Measurements from ENCODE around the gene MSL3.

Gene MSL3, protein sequence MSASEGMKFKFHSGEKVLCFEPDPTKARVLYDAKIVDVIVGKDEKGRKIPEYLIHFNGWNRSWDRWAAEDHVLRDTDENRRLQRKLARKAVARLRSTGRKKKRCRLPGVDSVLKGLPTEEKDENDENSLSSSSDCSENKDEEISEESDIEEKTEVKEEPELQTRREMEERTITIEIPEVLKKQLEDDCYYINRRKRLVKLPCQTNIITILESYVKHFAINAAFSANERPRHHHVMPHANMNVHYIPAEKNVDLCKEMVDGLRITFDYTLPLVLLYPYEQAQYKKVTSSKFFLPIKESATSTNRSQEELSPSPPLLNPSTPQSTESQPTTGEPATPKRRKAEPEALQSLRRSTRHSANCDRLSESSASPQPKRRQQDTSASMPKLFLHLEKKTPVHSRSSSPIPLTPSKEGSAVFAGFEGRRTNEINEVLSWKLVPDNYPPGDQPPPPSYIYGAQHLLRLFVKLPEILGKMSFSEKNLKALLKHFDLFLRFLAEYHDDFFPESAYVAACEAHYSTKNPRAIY

DNA sequence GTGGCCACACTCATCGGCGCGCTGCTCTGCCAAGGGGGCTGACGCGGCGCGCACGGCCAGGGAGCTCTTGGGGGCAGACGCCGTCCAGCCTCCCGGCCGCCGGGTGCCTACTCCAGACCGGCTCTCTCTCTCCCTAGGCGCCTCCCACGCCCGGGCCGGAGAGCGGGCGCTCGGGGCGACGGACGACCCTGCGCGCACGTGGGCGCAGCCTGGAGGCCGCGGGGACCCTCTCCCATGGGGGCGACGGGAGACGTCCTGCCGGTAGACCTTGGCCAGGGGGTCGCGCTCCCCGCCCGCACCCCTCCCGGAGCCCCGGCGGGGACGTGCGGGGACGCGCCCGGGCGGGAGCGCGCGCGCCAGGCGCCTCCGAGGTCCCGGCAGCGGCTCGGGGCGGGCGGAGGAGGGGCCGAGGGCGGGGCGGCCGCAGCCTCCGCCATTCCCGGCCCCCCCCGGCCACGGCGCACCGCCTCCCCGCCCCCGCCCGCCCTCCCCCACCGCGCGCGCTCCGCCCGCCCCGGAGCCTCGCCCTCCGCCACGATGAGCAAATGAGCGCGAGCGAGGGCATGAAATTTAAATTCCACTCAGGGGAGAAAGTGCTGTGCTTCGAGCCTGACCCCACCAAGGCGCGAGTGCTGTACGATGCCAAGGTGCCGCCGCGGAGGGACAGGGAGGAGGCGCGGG is at the start of gene MSL3:
Gene MSL3, plus strand, starts transcription at position 519 of the 681 bp plus-strand sequence. Its CDS starts 27 bp downstream, at position 546.
- DNase-seq = peak in 1 of 2 donors; percentile 24

DNA sequence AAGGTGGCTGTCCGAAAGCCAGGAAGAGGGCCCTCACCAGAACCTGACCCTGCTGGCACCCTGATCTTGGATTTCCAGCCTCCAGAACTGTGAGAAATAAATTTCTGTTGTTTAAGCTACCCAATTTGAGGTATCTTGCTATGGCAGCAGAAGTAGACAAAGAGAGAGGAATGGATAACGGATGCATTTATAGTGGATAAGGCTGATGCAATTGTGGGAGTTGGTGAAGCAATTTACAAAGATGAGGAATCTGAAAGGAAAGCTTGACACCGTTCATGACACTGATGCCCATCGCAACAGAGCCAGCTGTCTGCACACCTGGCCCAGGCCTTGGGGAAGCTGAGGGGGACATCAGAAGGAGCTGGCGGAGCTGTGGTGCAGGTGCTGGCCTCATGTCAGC is 35.7 kb upstream of the MSL3 start:
- no peak for DNase-seq

DNA sequence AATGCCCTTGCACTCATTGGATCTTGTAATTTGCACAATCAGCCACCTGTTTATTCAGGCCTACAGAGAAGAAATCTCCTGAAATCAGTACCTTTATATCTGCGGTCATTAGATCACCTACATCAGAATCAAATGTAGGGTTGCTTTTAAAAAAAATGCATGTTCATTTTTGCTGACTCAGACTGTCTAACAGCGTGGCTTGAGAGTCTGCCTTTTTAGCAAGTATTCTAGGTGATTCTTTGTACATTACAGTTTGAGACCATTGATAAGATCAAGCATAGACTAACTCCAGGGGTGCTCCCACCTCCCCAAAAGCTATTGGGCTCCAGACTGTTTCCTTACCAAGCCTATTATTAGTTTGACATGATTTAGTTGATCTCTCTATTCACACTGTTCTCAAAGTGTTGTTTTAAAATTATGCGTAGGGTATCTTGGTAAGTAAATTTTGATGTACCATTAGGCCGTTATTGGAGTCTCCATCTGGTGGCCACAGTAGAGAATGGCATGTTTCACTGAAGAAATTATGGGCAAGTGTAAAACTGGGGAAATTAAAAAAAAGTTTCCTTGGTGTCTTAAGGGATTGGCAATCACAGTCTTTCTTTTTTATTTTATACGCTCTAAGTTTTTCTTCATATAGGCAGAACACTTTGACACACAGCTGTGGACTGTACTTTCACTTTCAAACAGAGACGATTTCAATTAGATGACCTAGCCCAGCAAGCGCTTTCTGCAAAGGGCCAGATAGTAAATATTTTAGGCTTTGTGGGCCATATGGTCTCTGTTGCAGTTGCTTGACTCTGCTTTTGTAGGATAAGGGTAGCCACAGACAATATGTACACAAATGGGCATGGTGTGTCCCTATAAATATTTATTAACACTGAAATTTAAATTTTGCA is 33.7 kb upstream of the MSL3 start:
- peak; percentile 17 to 35 for DNase-seq

DNA sequence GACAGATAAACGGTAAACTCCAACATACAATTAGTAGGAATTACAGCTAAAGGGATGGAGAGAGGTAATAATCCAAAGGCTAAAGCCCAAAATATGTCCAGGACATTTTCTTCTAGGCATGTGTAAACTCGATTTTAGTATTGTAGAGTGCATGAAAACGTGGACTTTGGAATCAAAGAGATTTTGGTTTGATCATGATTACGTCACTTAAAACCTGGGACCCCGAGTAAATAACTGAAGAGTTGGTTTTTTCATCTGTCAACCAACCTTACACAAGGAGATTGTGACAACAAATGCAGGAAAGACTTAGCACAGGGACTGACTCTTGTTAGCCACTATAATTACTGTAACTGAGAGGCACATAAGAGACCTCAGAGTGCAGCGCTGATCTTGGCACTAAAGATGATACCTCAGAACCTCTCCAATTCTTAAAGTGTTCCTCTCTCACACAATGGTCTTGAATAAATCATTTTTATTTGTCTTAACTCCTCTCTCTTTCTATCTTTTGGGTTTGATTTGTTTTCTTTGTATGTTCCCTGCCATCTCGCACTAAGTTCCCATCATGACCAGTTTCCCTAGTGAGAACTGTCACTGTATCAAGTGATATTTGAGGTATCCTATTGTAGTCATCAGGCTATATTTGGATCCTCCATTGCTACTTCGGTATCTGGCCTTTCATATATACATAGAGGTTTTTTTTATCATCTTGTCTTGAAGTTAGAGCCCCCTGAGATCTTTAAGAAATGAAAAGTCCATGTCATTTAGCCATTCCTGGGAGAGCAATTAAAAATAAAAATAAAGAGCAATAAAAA is 32.2 kb upstream of the MSL3 start:
- DNase-seq = no peak

DNA sequence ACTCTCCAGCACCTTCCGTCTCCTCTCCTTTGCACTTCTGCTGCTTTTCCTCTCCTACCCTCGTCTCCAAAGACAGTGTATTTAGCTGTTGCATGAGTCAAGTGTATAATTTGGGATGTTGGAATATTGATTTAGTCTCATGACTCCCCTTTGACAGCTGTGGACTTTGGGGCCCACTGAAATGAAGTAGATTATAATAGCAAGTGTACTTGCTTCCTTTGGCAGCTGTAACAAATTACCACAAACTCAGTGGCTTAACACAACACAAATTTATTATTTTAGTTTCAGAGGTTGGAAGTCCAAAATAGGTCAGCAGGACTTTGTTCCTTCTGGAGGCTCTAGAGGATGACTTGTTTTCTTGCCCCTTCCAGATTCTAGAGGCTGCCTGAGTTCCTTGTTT is 29.5 kb upstream of the MSL3 start:
- no peak for DNase-seq

DNA sequence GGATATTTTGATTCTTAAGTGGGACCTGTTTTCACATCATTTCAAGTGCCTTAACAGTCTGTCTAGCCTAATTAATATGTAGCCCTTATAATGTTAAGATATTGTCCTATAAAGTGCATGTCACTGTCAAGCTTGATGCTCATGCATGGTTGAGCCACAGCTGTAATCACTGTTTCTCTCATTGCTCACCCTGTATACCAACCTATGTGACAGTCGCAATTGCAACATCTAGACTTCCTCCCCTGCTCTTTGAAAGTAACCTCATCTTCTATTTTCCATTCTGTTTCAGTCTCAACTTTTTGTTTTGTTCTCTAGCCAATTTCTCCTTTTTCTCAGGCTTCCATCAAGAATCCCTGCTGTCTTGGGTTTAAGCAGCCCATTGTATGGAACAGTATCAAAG is 24.4 kb upstream of the MSL3 start:
- DNase-seq = no peak

DNA sequence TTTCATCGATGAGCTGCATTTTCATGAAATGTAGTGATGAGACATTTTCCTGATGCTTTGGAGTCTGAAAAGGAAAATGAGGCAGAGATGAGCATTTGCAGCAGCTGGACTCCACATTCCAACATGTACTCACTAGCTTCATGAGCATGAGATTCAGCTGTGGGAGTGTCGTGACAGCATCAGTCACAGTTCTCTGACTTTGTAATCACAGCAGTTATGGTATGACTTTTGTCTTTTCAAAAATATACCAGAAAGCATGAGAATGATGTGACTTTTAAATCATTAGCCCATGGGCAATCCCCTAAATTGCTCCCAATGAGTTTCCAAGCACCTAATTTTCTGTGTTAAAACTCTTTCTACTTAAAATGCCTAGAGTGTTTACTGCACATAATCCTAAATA is 18.3 kb upstream of the MSL3 start:
- DNase-seq = no peak

DNA sequence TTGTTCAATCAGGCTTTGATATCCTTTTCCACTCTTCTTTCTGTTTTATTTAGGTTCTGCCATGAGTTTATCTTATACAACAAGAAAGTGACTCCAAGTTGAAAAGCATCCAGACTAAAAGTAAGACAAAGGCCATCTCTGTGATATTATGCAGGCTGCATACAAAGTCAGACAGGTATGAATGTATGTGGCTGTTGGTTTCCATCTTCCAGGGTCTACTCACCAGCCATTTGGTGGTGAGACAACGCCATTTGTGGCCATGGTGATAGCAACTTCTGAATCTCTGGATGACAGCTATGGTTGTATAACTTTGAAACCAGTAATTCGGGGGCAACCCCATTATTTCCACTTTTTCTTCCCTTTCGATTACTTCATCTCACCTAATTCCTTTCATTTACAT is 17.2 kb upstream of the MSL3 start:
- no peak for DNase-seq

DNA sequence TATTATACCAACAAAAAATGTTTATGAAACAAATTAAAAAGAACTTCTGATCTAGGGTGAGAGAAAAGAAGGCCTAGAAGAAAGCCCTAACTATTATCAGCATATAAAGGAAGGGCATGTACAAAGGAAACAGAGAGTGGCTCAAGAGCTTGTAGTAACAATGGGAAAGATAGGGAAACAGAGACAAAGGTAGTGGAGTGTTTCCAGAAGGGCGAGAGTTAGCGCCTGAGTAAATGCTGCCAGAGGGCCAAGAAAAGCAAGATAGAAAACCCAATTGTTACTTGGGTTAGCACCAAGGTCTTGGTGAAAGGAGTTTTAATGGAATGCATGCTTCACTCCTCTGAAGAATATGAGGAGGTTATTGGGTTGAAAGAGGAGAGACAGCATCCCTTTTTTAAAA is 16.5 kb upstream of the MSL3 start:
- no peak for DNase-seq

DNA sequence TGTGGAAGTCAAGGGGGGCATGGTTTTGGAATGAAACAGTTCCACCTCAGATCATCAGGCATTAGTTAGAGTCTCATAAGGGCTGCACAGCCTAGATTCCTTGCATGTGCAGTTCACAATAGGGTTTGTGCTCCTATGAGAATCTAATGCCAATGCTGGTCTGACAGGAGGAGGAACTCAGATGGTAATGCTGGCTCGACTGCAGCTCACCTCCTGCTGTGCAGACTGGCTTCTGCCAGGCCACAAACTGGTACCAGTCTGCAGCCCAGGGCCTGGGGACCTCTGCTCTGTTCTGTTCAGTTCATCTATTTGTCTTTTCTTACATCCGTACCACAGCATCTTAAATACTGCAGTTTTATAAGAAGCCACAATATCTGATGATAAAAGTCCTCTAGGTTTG is 12.2 kb upstream of the MSL3 start:
- DNase-seq = no peak

DNA sequence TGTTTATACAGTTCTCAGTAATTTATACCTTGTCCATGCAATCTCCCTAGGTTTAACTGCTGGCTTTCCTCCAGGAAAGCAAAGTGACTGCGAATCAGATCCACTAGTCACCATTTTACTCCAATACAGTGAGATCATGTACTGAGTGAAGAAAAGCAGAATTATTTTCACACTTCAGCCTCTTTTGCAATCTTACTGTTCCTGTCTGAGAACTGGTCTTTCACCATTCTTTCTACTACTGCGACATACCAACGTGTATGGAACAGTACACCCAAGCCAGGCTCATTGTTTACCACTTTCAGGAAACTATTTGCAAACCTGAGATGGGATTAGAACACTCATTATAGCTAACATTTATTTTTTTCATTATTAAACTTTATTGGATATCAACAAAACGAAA is 8.0 kb upstream of the MSL3 start:
- DNase-seq = no peak

DNA sequence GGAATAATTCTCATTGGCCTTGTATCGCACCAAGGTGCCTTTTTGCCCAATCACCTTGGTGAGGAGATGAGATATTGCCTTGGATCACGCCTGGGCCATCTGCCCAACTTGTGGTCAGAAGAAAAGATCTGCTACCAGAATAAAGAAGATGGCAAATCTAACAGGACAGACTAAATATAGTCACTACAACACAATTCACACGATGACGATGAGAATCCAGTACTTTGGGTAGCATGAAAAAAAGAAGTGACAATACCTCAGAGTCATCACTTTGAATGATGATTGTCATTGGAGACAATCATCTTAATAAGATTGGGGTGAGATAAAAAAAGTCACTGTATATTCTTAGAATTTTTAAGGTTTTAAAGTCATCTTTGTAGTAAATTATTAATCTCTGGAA is 7.3 kb upstream of the MSL3 start:
- DNase-seq = no peak

DNA sequence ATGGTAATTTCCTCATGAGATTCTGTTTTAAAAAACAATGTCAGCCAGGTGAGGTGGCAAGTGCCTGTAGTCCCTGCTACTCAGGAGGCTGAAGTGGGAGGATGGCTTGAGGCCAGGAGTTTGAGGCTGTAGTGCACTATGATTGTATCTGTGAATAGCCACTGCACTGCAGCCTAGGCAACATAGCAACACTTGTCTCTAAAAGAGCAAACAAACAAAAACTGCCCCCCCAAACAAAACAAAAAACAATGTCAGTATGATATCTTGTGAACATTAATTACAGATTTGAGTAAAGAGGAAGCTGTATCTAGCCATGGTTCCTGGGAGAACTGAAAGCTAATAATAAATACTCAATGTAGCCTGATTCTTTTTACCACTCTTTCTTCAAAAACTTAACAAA is 6.8 kb upstream of the MSL3 start:
- no peak for DNase-seq

DNA sequence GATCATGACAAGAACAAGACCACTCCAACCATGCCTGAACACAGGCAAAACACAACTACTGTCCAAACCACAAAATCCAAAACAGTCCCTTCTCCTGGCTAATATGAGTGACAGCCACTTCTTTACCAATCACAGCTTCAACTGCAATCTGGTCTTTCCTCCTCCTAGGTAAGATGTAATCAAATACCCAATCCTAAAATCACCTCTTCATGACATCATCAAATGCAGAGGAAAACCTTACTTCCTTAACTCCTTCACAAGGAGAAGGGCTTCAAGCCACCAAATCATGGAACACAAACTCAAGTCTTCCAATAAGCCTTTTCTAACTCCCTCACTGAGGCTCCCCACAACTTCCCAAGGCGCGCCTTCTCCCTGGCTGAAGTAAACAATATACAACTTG is 4.4 kb upstream of the MSL3 start:
- DNase-seq = no peak

DNA sequence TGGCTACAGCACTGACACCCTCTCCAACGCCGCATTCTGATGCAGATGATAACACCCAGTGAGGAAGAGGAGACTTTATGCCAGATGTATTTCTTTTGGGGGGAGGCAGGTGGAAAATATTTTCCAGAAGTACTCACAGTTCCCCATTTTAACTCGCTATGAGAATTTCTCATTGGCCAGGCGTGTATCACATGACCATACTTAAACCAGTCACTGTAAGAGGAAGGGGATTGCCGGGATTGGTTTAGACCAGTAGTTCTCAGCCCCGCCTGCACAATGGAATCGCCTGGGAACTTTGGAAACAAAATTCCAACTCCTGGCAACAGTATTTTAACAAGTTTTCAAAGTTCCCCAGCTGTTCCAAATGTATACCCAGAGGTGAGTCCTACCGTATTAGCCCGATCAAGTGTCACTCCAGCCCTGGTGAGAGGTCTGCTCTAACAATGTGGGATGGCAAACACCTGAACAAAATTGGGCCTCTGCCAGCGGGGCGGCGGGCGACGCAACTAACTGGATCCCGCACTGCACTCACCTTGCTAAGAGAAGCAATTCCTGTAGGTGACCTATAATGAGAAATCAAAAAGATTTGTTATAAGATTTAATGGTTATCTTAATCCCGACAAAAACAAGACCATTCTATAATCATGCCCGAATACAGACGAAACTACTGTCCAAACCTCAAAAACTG is 2.9 kb upstream of the MSL3 start:
- no peak for DNase-seq

DNA sequence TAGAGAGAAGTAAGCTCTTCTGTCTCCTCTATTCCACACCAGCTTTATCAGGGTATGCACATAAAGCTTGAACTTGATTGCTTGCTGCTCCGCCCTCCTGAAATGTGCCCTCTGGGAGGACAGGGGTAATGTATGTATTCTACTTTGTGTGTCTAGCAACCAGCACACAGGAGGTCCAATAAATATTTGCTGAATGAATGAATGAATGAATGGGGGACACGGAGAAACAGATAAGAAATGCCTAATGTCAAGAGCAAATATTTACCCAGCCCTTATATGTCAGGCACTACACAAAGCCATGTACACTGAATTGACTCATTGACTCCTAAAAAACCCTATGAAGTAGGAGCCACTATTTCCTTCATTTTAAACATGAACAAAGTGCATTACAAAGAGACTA is 2.3 kb upstream of the MSL3 start:
- no peak for DNase-seq

DNA sequence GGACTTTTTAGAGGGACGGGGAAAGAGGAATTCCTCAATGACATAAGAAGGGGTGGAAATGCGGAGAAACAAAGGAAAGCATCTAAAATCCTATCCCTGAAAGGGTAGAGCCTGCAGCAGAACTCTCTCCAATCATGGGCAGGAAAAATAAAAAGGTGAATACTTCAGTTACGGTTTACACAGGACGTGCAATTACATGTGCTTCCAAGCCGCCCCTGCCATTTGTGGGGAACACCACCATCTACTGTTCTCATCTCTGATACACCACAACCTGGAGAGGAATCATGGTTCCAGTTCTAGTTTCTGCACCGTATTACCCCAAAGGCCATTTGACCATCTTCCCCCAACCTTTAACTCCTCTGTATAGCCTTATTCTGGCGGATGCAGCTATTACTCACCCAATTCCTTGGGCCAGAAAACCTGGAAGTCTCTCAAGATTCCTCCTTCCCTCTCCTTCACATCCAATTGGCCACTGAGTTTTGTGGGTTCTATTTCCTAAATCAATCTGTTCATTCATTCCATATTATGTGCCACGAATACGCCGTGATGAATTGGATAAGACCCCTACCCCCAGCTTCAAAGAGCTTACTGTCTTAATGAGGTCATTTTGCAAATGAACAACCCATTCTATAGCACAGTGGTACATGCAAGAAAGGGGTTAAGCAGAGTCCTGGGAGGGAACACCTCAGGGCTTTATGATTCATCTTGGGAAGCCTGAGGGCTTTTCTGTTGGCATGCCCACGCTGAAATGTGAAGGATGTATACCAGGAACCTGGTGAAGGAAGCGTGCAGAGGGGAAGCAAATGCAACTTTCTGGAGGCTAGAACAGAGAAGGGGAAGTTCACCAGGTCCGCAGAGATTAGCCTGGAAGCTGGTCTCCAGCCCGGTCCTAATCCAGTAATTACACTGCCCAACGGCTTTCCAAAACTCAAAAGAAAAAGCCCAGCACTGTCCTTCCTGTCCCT is 1.4 kb upstream of the MSL3 start:
- DNase-seq = no peak

DNA sequence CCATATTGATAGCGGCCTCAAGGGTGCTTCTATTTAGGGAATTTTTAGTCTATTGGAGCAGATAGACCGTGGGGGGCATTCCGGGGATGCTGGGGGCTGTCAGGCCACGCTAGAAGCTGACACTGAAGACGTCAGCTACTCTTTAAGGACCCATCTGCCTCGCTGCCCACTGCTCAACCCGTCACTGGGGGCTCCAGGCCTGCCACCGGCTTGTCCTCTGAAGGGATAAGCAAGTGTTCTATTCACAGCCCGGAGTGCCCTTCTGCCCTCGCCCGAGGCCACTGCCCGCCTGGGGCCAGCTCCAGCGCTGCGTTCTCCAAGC is 679 bp upstream of the MSL3 start:
- no peak for DNase-seq

DNA sequence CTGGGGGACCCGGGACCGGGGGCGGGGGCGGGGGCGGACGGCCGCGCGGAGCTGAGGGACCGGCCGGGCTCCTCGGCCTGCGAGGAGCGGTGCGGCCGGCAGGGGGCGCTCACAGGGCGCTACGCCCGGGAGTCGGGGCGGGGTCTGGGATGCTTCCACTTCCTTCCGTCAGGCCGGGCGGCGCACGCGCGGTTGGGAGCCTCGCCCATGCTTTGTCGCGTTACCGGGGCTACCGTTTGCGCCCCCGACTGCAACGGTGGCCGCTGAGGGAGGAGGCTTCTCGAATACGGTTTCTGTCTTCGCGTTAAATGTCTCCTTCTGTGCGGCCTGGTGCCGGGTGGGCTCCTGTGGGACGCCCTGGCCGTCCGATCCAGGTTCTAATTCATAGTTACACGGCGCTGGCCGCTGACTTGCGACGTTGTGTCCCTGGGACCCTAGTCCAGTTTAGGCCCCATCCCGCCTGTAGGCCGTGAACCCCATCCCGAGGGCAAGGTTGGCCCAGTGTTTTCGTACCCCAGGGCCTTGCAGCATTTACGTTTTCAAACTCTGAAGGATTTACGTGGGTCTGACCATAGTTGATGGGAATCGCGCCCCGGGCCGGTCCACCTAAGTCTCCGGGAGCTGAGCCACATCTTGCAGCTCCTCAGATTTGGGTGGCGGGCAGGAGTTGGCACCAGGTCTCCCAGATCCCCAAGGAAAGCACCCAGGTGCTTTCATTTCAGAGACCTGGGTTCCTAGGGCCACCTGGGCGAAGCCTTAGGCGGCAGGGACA is 549 bp downstream of the MSL3 start:
- peak; percentile 91 to 93 for DNase-seq

DNA sequence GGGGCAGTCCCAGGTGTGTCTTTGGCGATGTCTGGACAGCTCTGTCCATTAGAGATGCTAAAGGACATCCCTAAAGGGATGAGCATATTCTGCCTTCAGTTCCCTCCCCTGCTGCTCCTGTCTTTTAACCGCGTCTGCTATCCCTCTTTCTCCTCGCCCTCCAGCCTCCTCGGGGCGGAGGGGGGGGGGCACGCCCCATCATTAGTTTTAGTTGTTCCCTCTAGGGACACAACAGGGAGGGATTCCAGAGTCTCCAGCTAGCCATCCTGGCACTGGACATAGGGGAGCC is 1.1 kb downstream of the MSL3 start:
- no peak for DNase-seq
